Renal cortical epithelial cell (primary cell): ENCODE measurements around the gene CDADC1. TPM values are rescaled to one million over a fixed set of nuclear protein-coding genes. Genes with fewer than 3 reads are reported as not detected.
"Not testable (repeated sequence)": the region's sequence is repeated elsewhere in the genome, so short reads cannot be mapped to it uniquely, and the experiment has no call there.

Experiments
- DNase-seq: peaks from one replicate; pipeline ENCODE4 v3.0.0-alpha.2; 2011; ENCODE audit warnings: low read depth
- total RNA-seq: library from RNA; depleted of rRNA; stranded (reverse); fragments of >200 nt; gene quantifications from 2 replicates; pipeline ENCODE4 v1.2.3, GENCODE V29; 2014

Gene CDADC1
- total RNA-seq, 1 donor from 2014 or later, result 7.5 TPM

GRCh38 chr13:49315036-49315565 is 67.4 kb downstream of the CDADC1 start:
- peak; percentile 24 for DNase-seq

- DNase-seq, result no peak
These were observed 68.2 kb downstream of the CDADC1 start for GRCh38 chr13:49315756-49316482.

- DNase-seq, result peak; percentile 46
These were observed 71.8 kb downstream of the CDADC1 start for GRCh38 chr13:49319551-49319950.

GRCh38 chr13:49319951-49320350 is 72.2 kb downstream of the CDADC1 start:
- DNase-seq, result no peak

GRCh38 chr13:49320975-49321374 is 73.2 kb downstream of the CDADC1 start:
- no peak for DNase-seq

- DNase-seq, result no peak
These were observed 75.0 kb downstream of the CDADC1 start for GRCh38 chr13:49322702-49323101.

- no peak for DNase-seq
These were observed 75.6 kb downstream of the CDADC1 start for GRCh38 chr13:49323344-49323743.

GRCh38 chr13:49326222-49326917 is 78.6 kb downstream of the CDADC1 start:
- DNase-seq, result peak; percentile 22

- not testable (repeated sequence) for DNase-seq
These were observed 79.4 kb downstream of the CDADC1 start for GRCh38 chr13:49327145-49327544.

- no peak for DNase-seq
These were observed 82.3 kb downstream of the CDADC1 start for GRCh38 chr13:49329831-49330545.

- DNase-seq, result no peak
These were observed 82.8 kb downstream of the CDADC1 start for GRCh38 chr13:49330546-49330864.

GRCh38 chr13:49336655-49337054 is 88.9 kb downstream of the CDADC1 start:
- DNase-seq, result no peak

- no peak for DNase-seq
These were observed 92.4 kb downstream of the CDADC1 start for GRCh38 chr13:49340161-49340560.

GRCh38 chr13:49341517-49341916 is 93.8 kb downstream of the CDADC1 start:
- DNase-seq, result no peak

GRCh38 chr13:49341941-49342340 is 94.2 kb downstream of the CDADC1 start:
- DNase-seq, result no peak

- DNase-seq, result no peak
These were observed 94.7 kb downstream of the CDADC1 start for GRCh38 chr13:49342454-49342853.

Other genes with a start within 250 kb of the CDADC1 start
- not detected in 2 replicates for gene MLNR, start 27.6 kb upstream of the CDADC1 start, total RNA-seq
- gene CAB39L, start 196.1 kb downstream of the CDADC1 start, total RNA-seq, result 10.2 and 12.2 TPM in 2 replicates
- 5.7 and 12.0 TPM in 2 replicates for gene SETDB2, start 196.3 kb downstream of the CDADC1 start, total RNA-seq
- 24.3 and 25.3 TPM in 2 replicates for gene PHF11, start 248.0 kb downstream of the CDADC1 start, total RNA-seq